H9 (cell line): ENCODE data around the gene ARL5A. TPM values are rescaled to one million over a fixed set of nuclear protein-coding genes. Genes with fewer than 3 reads are reported as not detected.

Experiments
- DNase-seq: peaks from one replicate; pipeline ENCODE4 v3.0.0-alpha.2; 2017
- H2AFZ ChIP-seq: one replicate; pipeline ENCODE4 v1.6.1; 2013; ENCODE audit warnings: mild to moderate bottlenecking, low read length, control low read depth, moderate library complexity
- H2AK5ac ChIP-seq: 2 replicates; pipeline ENCODE4 v1.6.1; 2013; ENCODE audit warnings: low read length, control low read depth, mixed read lengths; ENCODE audit not compliant: insufficient read length
- H2BK120ac ChIP-seq: one replicate; pipeline ENCODE4 v1.6.1; 2013; ENCODE audit warnings: low read depth, mild to moderate bottlenecking, low read length, control low read depth, inconsistent platforms; ENCODE audit not compliant: poor library complexity, severe bottlenecking
- H2BK12ac ChIP-seq: 2 replicates; pipeline ENCODE4 v1.6.1; 2013; ENCODE audit warnings: low read length, control low read depth, mixed read lengths, low read depth; ENCODE audit not compliant: insufficient read length
- H2BK15ac ChIP-seq: 2 replicates; pipeline ENCODE4 v1.6.1; 2013; ENCODE audit warnings: low read depth, low read length, control low read depth
- H2BK20ac ChIP-seq: one replicate; pipeline ENCODE4 v1.6.1; 2013; ENCODE audit warnings: low read depth, mild to moderate bottlenecking, low read length, control low read depth, inconsistent platforms; ENCODE audit not compliant: poor library complexity, severe bottlenecking
- H2BK5ac ChIP-seq: 2 replicates; pipeline ENCODE4 v1.6.1; 2013; ENCODE audit warnings: low read length, control low read depth, mixed read lengths; ENCODE audit not compliant: insufficient read length
- H3K14ac ChIP-seq: 2 replicates; pipeline ENCODE4 v1.6.1; 2013; ENCODE audit warnings: low read length, control low read depth; ENCODE audit not compliant: insufficient read depth
- H3K18ac ChIP-seq: 2 replicates; pipeline ENCODE4 v1.6.1; 2013; ENCODE audit warnings: low read depth, mild to moderate bottlenecking, mixed read lengths, low read length, control low read depth; ENCODE audit not compliant: insufficient read length
- H3K23ac ChIP-seq: 2 replicates; pipeline ENCODE4 v1.6.1; 2013; ENCODE audit warnings: low read length, control low read depth, mixed read lengths, low read depth; ENCODE audit not compliant: insufficient read length
- H3K23me2 ChIP-seq: 2 replicates; pipeline ENCODE4 v1.6.1; 2013; ENCODE audit warnings: low read depth, mild to moderate bottlenecking, mixed read lengths, low read length, control low read depth; ENCODE audit not compliant: insufficient read length, poor library complexity, severe bottlenecking
- H3K27ac ChIP-seq: 2 replicates; pipeline ENCODE4 v1.5.1; 2013; ENCODE audit warnings: low read length, control low read depth, mixed read lengths, low read depth; ENCODE audit not compliant: insufficient read length
- H3K27me3 ChIP-seq: 2 replicates; pipeline ENCODE4 v1.6.1; 2013; ENCODE audit warnings: low read length, control low read depth, inconsistent platforms; ENCODE audit not compliant: insufficient read depth
- H3K4ac ChIP-seq: 2 replicates; pipeline ENCODE4 v1.6.1; 2013; ENCODE audit warnings: low read depth, mild to moderate bottlenecking, control low read depth, inconsistent platforms, low read length, moderate library complexity
- H3K4me1 ChIP-seq: 2 replicates; pipeline ENCODE4 v1.6.1; 2013; ENCODE audit warnings: low read length, control low read depth, inconsistent platforms; ENCODE audit not compliant: insufficient read depth
- H3K4me2 ChIP-seq: 2 replicates; pipeline ENCODE4 v1.6.1; 2013; ENCODE audit warnings: low read length, control low read depth, mixed read lengths; ENCODE audit not compliant: insufficient read length, insufficient read depth
- H3K56ac ChIP-seq: 2 replicates; pipeline ENCODE4 v1.6.1; 2013; ENCODE audit warnings: low read depth, mild to moderate bottlenecking, mixed read lengths, low read length, control low read depth; ENCODE audit not compliant: insufficient read length
- H3K79me1 ChIP-seq: 2 replicates; pipeline ENCODE4 v1.6.1; 2013; ENCODE audit warnings: low read depth, mild to moderate bottlenecking, moderate library complexity, low read length, control low read depth, inconsistent platforms; ENCODE audit not compliant: insufficient read depth, poor library complexity, severe bottlenecking
- H3K79me2 ChIP-seq: 2 replicates; pipeline ENCODE4 v1.6.1; 2013; ENCODE audit warnings: low read length, control low read depth, inconsistent platforms; ENCODE audit not compliant: insufficient read depth
- H3K9ac ChIP-seq: 2 replicates; pipeline ENCODE4 v1.6.1; 2013; ENCODE audit warnings: low read length, control low read depth, mixed read lengths; ENCODE audit not compliant: insufficient read length; ENCODE audit errors: extremely low read depth
- H3K9me3 ChIP-seq: one replicate; pipeline ENCODE4 v1.6.1; 2013; ENCODE audit warnings: low read depth, low read length, inconsistent platforms; ENCODE audit not compliant: control insufficient read depth
- H3T11ph ChIP-seq: one replicate; pipeline ENCODE4 v1.6.1; 2013; ENCODE audit warnings: mild to moderate bottlenecking, low read length, control low read depth, inconsistent platforms
- H4K20me1 ChIP-seq: one replicate; pipeline ENCODE4 v1.6.1; 2013; ENCODE audit not compliant: control insufficient read depth, insufficient read length, insufficient read depth
- H4K5ac ChIP-seq: 2 replicates; pipeline ENCODE4 v1.6.1; 2013; ENCODE audit warnings: low read depth, mild to moderate bottlenecking, mixed read lengths, low read length, control low read depth; ENCODE audit not compliant: insufficient read length
- H4K8ac ChIP-seq: replicated peaks from 2 replicates; pipeline ENCODE4 v1.6.1; 2013; ENCODE audit warnings: low read length, control low read depth, mixed read lengths, low read depth; ENCODE audit not compliant: insufficient read length
- H4K91ac ChIP-seq: 2 replicates; pipeline ENCODE4 v1.6.1; 2013; ENCODE audit warnings: low read depth, mild to moderate bottlenecking, moderate library complexity, mixed read lengths, low read length, control low read depth; ENCODE audit not compliant: insufficient read length
- H3K27ac Mint-ChIP-seq, 3 experiments: 2 replicates in 2 of 3; 3 replicates in 1 of 3; pipeline ENCODE4 v1.8.0; 2020 to 2021; ENCODE audit warnings: mixed read lengths in 3 of 3, mild to moderate bottlenecking in 1 of 3, moderate library complexity in 1 of 3
- H3K27me3 Mint-ChIP-seq: 2 replicates; pipeline ENCODE4 v1.8.0; 2021; ENCODE audit warnings: low read depth, mild to moderate bottlenecking, moderate library complexity, mixed read lengths
- H3K36me3 Mint-ChIP-seq, 3 experiments: 2 replicates in 2 of 3; 3 replicates in 1 of 3; pipeline ENCODE4 v1.8.0; 2020 to 2021; ENCODE audit warnings: low read depth in 3 of 3, mixed read lengths in 3 of 3; ENCODE audit not compliant: insufficient read depth in 1 of 3
- H3K4me1 Mint-ChIP-seq, 2 experiments: 2 replicates each; pipeline ENCODE4 v1.8.0; 2020; ENCODE audit warnings: mixed read lengths in 2 of 2
- H3K4me3 Mint-ChIP-seq, 2 experiments: 2 replicates in 1 of 2; 3 replicates in 1 of 2; pipeline ENCODE4 v1.8.0; 2020 to 2021; ENCODE audit warnings: mild to moderate bottlenecking in 2 of 2, mixed read lengths in 2 of 2, moderate library complexity in 1 of 2
- H3K9me3 Mint-ChIP-seq, 2 experiments: 2 replicates in 1 of 2; 3 replicates in 1 of 2; pipeline ENCODE4 v1.8.0; 2020; ENCODE audit warnings: mild to moderate bottlenecking in 2 of 2, mixed read lengths in 2 of 2, moderate library complexity in 1 of 2
- whole genome bisulfite sequencing: extraction: QIAGEN DNeasy Blood & Tissue Kit; methylation state at CpG from one replicate; pipeline ENCODE4 v1.1.7; 2013; ENCODE audit warnings: missing lambda C conversion rate, low lambda C conversion rate, mixed read lengths; ENCODE audit not compliant: insufficient read length; ENCODE audit errors: extremely low coverage; 5-methylcytosine and 5-hydroxymethylcytosine counted together
- total RNA-seq: library from RNA; stranded (reverse); gene quantifications from 2 replicates; pipeline ENCODE4 v1.2.1, GENCODE V29; 2021
- TF ChIP-seq, protein P1 (sequence below): fragments of 200-600 bp; sonication (generic); conservative IDR thresholded peaks from 3 replicates; pipeline ENCODE4 v1.8.0; 2021; ENCODE audit warnings: antibody characterized with exemption, mild to moderate bottlenecking

The ARL5A gene
- total RNA-seq, 1 experiment from 2014 or later = 66.7 TPM

GRCh38 chr2:151819920-151820319 lies 8.3 kb downstream of the ARL5A start:
- no peak overlapping the region for H3K4me3 Mint-ChIP-seq
- H2BK120ac ChIP-seq = no peak overlapping the region
- no peaks in the 10 kb centered on the region for H4K20me1 ChIP-seq
- no peaks in the 10 kb centered on the region for H3K27me3 ChIP-seq
- no peak overlapping the region for H3K4me2 ChIP-seq
- no peaks in the 10 kb centered on the region for H3K27me3 Mint-ChIP-seq
- H3K56ac ChIP-seq = no peak overlapping the region
- no peak overlapping the region for H2BK15ac ChIP-seq
- no peak overlapping the region for H4K91ac ChIP-seq
- H3K79me1 ChIP-seq = peaks cover 3% of the 10 kb centered on the region
- TF ChIP-seq, protein P1, sequence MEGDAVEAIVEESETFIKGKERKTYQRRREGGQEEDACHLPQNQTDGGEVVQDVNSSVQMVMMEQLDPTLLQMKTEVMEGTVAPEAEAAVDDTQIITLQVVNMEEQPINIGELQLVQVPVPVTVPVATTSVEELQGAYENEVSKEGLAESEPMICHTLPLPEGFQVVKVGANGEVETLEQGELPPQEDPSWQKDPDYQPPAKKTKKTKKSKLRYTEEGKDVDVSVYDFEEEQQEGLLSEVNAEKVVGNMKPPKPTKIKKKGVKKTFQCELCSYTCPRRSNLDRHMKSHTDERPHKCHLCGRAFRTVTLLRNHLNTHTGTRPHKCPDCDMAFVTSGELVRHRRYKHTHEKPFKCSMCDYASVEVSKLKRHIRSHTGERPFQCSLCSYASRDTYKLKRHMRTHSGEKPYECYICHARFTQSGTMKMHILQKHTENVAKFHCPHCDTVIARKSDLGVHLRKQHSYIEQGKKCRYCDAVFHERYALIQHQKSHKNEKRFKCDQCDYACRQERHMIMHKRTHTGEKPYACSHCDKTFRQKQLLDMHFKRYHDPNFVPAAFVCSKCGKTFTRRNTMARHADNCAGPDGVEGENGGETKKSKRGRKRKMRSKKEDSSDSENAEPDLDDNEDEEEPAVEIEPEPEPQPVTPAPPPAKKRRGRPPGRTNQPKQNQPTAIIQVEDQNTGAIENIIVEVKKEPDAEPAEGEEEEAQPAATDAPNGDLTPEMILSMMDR = no peak
- H3K36me3 Mint-ChIP-seq = peaks cover 5 to 14% (median 7%) of the 10 kb centered on the region in 3 experiments; a peak in 4 of 7 replicates
- no peak overlapping the region for H3K27ac Mint-ChIP-seq
- peaks cover 26 to 27% of the 10 kb centered on the region in 2 experiments for H3K4me1 Mint-ChIP-seq
- H3K79me2 ChIP-seq = peaks cover 37% of the 10 kb centered on the region
- no peak overlapping the region for H2AFZ ChIP-seq
- H3K18ac ChIP-seq = no peak overlapping the region
- DNase-seq = no peak
- no CpG with 5 or more reads among the region's 2 CpGs for WGBS
- H4K8ac ChIP-seq = no peak overlapping the region
- no peak overlapping the region for H3T11ph ChIP-seq
- H3K14ac ChIP-seq = no peak overlapping the region
- H4K5ac ChIP-seq = no peak overlapping the region
- no peaks in the 10 kb centered on the region for H3K9me3 Mint-ChIP-seq
- H2BK12ac ChIP-seq = no peak overlapping the region
- no peak overlapping the region for H2BK5ac ChIP-seq
- H3K9ac ChIP-seq = no peak overlapping the region
- H3K4ac ChIP-seq = no peak overlapping the region
- peaks cover 5% of the 10 kb centered on the region; the same call in 1 of the 2 replicates for H3K4me1 ChIP-seq
- no peaks in the 10 kb centered on the region for H3K9me3 ChIP-seq
- no peak overlapping the region for H3K27ac ChIP-seq
- no peak overlapping the region for H3K23ac ChIP-seq
- H2BK20ac ChIP-seq = no peak overlapping the region
- H3K23me2 ChIP-seq = no peaks in the 10 kb centered on the region
- no peak overlapping the region for H2AK5ac ChIP-seq
